GM19395 (cell line): ENCODE results near the gene APCDD1L.
"Not testable (repeated sequence)": the region's sequence is repeated elsewhere in the genome, so short reads cannot be mapped to it uniquely, and the experiment has no call there.

ENCODE experiments used
- ATAC-seq: cut with Tn5 transposase; IDR thresholded peaks from one replicate; pipeline ENCODE4 v1.9.1; 2021; ENCODE audit warnings: mild to moderate bottlenecking, moderate library complexity; ENCODE audit not compliant: unreplicated experiment

The APCDD1L gene

DNA sequence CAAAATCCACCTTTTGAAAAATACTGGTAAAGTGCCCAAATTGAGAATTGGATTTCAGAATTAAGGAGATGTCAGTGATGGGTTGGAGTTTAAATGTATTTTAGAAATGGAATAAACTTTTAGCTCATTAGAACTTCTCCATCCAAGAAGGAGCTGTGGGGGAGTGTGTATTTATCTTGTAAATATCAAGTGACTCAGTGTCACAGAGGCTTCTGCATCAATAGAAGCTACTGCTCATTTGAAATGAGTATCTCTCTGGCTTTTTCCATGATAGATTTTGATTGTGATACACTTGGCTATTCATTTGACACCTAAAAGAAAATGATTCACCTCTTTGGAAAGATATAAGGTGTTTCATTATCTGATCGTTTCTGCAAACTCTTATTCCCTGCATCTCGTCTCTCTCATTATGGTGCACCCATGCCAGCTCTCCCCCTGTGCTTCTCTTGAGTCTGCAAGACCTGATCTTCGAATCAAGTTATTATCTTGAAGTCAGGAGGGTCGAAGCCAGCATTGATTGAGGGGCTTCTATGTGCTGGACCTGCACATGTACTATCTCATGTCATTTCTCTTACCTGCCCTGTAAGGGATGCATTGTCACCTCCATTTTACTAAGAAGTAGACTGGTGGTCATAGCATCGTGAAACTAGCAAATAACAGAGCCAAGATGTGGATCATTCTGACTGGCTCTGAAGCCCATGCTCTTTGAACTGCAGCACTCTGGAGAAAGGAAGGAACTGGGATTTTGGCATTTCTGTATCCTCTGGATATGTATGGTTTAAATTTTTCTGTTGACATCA, 96.0 kb downstream of the APCDD1L start:
- ATAC-seq, result no peak

- ATAC-seq, result no peak
These were observed 97.8 kb downstream of the APCDD1L start for GRCh38 chr20:58417438-58417837.

GRCh38 chr20:58416835-58417234, 98.4 kb downstream of the APCDD1L start:
- no peak for ATAC-seq

- ATAC-seq, result no peak
These were observed 99.1 kb downstream of the APCDD1L start for GRCh38 chr20:58416057-58416456.

- ATAC-seq, result not testable (repeated sequence)
These were observed 100.4 kb downstream of the APCDD1L start for GRCh38 chr20:58414786-58415185.

DNA sequence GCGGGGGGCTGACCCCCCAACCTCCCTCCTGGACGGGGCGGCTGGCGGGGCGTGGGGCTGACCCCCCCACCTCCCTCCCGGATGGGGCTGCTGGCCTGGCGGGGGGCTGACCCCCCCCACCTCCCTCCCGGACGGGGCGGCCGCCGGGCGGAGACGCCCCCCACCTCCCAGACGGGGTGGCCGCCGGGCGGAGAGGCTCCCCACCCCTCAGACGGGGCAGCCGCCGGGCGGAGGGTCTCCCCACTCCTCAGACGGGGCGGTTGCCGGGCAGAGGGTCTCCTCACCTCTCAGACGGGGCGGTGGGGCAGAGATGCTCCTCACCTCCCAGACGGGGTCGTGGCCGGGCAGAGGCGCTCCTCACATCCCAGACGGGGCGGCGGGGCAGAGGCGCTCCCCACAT, 101.0 kb downstream of the APCDD1L start:
- ATAC-seq, result not testable (repeated sequence)
